GM19043 (cell line): ENCODE measurements around the gene ARHGAP6.

ENCODE experiments used
- ATAC-seq: cut with Tn5 transposase; IDR thresholded peaks from one replicate; pipeline ENCODE4 v1.9.1; 2021; ENCODE audit warnings: low read depth; ENCODE audit not compliant: unreplicated experiment

Gene ARHGAP6

DNA sequence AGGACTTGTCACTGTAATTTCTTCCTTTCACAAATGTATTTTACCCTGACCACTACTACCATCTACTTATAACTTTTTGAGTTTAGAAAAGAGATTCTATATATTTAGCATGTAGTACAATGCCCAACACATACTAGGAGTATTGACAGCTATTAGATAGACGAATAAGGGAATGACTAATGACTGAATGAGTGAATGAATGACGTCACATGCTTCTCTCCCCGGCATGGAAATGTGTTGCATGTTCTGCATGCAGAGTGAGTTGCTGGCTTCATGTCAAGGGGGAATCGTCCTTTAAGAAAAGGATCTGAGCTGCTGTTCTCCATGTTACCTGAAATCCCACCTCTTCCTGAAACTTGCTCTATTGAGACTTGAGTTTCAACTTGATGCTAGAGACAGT, 459.9 kb downstream of the ARHGAP6 start:
- no peak for ATAC-seq

DNA sequence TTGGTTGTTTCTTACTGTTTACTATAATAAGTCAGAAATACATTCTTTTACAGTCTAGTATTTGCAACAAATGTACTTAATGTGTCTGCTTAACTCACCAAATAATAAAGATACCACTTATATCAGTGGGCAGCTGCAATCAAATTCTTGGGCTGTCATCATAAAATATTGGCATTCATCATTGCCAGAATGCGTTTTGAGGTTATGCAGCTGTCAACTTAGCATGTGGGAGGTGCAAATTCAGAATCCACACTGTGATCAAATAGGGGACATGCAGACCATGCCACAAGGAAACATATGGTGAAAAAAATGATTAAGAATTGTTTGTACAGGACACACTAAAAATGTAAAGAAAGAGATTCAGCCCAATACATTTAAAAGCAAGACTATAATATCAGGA, 468.0 kb downstream of the ARHGAP6 start:
- ATAC-seq = no peak

DNA sequence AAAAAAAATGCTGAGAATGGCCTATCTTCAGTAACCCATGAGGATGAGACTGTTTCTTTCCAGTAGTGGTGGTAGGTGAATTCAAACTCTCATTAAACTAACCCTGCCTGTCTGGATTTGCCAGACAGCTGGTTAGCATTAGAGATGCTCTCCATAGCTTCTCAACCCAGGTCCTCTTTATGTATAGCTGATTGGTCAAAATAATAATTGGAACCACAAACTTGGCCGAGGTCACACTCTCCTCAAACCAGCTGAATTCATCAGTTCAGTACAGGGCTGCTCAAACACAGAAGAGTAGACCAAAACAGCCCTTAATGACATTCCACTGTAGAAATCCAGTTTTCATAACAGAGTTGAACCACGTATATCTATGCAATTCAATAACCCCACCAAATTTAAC, 469.2 kb downstream of the ARHGAP6 start:
- ATAC-seq = no peak

DNA sequence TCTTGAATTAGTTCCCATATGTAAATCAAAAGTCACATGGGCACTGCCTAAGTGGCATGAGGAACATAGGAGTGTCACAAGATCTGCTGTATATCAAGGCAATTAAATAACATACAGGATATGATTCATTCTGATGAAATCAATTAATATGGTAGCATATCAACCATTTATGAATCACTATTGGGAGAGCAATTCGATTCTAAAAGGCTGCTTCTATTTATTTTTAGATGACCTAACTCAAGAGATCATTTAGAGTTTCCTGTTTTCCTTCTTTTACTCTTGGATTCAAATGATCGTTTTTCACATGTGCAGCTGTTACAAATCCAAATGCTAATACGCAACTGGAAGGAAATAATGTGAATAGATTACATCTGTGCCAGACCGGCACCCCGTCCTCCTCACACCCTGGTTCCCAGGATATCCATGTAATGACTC, 472.7 kb downstream of the ARHGAP6 start:
- ATAC-seq = no peak

DNA sequence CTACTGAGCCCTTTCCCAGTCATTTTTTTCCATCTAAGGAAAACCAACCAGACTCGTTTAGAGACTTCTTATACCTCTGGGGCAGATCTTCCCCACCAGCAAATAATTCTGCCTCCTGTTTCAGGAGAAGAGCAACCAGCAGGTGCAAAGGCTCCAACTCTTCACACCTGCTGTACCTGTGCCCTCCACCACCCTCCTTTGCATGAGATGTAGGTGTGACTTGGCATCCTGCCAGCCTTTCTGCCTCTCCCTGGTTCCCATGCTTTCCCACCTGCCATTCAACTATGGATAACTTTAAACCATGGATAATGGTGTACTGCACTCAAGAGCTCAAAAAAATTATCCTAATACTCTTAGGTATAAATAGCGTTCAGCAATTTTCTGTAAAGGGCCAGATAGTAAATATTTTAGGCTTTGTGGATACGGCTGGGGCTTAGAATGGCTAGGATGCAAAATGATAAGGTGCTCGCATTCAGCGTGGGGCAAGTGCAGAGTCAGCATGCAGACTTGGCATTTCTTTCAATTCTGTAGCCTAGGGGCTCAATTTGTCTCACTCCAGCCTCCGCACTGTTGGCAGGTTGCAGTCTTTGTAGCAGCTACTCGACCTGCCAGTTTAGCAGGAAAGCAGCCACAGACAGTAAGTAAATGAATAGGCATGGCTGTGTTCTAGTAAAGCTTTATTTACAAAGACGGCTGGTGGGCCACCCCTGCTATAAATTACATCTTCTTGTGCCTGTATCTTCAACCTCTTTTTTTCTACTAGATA, 474.8 kb downstream of the ARHGAP6 start:
- no peak for ATAC-seq

DNA sequence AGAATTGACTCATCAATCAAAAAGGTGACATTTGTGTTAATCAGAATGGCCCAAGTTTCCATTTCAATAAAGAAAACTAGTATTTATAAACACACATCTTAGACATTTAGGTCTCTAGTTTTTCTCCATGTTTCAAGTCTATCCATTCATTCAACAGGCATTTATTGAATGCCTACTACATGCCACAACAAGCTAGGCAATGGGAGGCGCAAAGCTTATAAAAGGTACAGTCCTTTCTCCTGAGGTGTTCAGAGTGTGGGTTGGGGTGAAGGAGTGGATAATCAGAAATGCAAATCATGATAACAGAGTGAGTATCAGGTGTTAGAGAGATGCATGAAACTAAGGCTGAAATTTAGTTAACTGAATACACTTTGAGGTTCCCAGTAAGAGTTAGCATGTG, 476.6 kb downstream of the ARHGAP6 start:
- ATAC-seq = no peak

DNA sequence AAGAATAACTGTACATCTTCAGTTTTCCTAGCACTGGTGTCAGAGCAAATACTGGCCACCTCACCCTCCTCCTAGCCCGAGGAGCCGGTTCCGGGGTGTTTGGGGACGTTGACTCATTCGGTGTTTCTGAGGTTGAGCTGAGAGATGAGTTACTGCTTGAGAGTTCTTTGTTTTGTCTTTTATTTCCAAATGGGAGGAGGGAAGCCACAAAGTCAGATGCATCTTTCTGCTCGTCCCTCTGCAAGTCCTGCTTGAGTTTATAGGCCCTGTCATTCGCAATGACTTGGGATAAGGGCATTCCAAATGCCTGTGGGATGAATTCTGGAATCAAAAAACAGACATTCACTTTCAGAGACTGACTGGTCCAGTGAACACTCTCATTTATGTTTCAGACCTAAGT, 477.1 kb downstream of the ARHGAP6 start:
- ATAC-seq = no peak

DNA sequence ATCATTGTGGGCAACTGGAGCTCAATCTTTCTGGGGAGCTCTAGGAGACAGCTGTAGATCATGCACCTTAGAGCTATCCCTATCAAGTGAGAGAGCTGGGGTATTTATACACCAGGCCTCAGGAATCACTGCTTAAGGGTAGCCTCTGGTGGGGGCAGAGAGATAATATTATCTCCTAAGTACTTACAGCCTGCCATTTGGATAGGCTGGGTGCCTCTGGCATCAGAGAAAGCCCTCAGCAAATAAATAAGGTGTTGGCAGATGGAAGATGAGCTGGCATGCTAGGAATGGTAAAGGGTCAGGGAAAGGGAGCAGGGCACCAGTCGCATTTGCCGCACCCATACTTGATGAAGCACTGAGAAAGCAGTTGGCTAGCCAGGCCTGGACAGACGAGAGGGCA, 478.7 kb downstream of the ARHGAP6 start:
- no peak for ATAC-seq

DNA sequence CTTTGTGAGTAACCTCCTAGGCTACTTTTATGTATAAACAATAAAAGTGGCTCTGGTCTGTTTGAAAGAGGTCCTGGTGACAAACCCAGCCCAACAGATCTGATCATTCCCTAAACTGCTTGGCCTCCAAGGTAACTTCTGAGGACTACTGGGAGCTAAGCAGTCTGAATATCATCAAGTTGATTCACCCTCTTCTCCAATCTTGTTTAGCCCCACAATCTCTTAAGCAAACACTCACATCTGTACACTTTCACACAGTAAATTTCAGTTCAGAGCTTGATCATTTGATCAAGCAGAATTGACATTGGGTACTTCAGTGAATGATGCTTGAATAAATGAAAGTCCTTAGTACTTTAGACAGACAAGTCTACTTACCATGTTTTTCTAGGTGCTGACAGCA, 479.9 kb downstream of the ARHGAP6 start:
- ATAC-seq = no peak

DNA sequence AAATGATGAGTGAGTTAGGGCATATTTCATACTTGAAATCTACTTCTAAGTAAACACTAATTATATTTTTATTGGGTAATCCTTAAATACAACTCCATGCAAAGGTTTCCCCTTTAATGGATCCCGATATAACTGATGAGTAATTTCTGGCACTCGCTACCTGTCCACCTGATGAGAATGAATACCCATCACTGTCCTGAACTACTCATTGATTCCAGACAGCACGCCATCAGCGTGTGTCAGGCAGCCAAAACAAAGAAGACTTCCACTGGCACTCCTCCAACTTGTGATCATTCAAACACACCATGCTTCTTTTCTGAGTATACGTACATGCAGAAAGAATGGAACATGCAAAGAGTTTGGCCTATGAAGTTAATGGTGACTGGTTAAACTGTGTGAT, 485.1 kb downstream of the ARHGAP6 start:
- no peak for ATAC-seq

DNA sequence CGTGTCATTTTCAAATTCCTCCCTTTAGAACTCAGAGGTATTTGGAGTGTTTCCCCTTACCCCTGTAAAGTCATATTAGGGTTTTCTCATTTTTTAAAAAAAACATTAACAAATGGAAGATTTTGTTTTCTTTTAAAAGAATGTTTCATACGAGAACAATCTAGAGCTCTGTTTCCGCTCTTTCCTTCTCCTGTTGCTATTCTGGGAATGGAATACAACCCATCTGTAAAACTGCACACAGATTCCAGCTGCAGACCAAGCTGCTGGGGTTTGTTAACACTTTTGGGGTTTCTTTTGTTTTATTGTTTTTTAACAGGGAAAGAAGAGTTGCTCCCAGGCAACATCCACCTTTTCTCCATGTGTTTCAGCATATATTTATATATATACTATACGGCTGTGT, 493.3 kb downstream of the ARHGAP6 start:
- no peak for ATAC-seq

DNA sequence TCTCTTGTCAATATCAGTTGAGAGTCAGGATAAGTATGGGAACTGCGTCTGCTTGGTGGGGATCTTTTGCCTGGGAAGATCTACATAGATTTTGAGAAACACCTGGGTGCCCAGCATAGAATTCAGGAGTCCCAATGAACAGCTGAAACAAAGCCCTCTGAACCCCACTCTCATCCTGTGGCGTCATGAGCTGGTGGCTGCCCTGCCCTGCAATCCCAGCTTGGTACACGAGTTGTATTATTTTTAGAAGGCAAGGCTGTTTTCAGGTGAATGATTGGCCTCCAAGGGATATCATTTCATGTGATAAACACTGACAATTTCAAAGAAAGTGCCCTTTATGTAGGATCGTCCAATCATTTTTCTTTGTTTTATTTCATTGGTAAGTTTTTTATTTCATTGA, 493.8 kb downstream of the ARHGAP6 start:
- no peak for ATAC-seq

DNA sequence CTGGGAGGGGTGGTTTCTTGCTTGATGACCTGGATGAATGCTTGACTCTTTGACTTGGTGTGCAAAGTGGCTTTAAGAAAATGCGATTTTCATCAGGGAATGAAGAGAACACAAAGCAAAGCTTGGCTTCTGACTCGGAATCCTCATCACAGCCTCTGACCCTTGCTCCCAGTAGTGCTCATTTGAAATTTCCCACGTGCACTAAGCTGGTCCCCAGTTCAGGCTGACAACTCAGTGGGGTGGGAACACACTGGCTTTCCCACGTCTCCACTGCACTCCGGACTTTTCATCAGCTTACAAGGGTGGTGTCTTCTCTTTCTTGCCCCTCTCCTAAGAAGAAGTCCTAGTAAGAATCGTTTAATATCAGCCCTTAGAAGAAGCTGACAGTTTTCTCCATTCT, 501.3 kb downstream of the ARHGAP6 start:
- no peak for ATAC-seq

DNA sequence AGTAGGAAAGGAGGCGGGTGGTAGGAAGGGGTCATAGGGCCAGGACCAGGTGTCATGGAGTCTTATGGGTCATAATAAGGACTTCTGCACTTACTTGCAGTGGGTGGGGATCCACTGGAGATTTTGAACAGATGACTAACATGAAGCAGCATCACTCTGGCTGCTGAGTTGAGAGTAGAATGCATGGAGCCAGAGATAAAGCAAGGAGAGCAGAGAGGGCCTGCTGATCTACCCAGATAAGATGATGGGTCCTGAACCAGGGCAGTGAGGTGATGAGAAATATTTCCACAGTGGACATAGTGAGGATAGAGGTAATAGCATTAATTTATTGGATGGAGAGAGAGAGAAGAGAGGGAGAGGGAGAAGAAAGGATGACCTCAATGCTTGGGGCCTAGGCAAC, 506.6 kb downstream of the ARHGAP6 start:
- ATAC-seq = no peak

DNA sequence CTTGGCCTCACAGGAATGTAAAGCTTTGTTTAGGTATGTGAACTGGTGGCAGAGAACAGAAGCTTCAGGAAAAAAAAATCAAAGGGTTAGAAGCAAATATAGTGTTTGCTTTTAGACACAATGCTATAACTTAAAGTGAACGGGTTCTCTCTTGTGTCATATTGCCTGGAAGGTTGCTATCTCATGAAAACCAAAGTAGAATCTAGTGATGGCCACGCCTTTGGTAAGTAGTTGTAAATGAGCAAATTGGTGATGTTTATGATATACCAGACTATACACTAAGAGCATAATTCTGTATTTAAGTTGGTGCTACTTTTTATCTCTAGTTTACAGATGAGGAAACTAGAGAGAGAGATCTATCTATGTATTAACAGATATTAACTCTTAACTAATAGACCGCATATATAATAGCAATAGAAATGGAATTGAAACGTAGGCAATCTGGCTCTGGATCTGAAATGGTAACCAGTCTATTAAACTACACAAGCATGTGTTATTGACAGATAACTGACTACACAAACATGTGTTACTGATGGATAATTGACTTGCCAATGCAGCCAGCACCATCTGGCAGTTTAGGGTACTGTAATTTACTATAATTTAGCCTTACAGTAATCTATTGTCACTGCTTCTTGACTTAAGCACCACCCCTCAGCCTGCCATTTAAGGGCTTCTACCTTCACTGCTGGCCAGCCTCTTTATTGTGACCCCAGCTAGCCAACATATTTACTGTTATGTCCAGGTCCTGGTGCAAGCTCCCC, 513.7 kb downstream of the ARHGAP6 start:
- no peak for ATAC-seq

DNA sequence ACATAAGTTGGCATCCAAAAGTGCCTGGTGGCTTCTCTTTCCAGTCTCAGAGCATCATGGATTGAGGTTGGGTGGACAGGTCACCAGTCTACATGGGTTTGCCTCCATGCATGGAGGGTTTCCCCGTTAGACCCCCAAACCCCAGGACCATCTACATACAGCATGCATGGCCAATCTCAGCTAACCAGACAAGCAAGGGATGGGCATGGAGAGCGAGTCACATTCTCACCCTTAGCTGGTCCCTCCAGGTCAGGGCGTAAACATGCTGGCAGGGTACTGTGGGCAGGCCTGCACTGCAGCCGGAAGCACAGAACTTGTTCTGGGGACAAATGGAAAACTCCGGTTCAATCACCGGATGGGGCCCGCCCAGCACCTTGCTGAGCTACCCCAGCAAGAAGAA, 517.3 kb downstream of the ARHGAP6 start:
- ATAC-seq = no peak

DNA sequence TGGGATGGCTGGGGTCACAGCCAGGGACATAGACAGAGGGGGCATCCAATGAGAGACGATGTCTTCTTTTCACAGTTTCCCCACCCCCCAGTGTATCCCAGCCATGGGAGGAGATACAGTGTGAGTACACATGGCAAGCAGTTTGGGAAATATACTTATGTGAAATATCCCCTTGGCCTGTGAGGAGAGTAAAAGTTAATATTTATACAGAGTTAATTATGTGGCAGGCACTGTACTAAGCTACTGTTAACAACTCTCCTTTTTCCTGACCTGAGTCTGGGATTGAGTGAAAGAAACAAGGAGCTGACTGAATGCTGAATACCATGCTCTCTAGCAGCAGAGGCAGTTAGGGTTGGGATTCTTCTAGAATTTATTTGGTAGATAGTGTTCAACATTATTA, 519.3 kb downstream of the ARHGAP6 start:
- no peak for ATAC-seq

DNA sequence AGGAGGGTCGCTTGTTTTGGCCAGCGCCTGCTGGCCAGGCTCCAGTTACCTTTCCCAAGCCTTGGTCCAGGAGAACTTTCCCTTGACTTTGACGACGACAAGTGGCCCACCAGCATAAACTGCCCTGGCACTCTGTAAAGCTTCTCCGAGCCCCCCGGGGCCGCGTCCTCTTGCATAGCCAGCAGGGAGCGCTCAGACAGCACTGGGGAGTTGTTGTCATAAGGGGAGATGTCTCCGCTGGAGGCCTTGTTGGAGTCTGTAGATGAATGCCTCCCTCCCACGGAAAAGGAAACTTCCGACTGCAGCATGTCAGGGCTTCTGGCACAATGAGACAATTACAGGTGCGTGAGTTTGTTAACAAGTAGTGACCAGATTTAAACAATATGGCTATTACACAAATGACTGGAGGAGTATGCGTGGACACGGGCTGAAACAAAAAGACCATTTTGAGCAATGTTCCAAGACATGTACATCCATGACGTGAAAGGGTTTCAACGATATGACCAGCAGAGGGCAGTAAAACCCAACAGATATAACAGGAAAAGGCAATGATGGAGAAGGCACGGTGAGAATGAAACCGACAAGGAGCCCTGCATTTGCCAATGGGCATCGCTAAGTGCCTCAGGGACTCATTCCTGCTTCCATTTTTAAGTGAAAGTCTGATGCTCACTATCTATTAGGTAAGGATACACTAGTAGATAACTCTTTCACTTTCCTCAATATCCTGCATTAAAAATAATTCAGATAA, 521.6 kb downstream of the ARHGAP6 start:
- no peak for ATAC-seq

DNA sequence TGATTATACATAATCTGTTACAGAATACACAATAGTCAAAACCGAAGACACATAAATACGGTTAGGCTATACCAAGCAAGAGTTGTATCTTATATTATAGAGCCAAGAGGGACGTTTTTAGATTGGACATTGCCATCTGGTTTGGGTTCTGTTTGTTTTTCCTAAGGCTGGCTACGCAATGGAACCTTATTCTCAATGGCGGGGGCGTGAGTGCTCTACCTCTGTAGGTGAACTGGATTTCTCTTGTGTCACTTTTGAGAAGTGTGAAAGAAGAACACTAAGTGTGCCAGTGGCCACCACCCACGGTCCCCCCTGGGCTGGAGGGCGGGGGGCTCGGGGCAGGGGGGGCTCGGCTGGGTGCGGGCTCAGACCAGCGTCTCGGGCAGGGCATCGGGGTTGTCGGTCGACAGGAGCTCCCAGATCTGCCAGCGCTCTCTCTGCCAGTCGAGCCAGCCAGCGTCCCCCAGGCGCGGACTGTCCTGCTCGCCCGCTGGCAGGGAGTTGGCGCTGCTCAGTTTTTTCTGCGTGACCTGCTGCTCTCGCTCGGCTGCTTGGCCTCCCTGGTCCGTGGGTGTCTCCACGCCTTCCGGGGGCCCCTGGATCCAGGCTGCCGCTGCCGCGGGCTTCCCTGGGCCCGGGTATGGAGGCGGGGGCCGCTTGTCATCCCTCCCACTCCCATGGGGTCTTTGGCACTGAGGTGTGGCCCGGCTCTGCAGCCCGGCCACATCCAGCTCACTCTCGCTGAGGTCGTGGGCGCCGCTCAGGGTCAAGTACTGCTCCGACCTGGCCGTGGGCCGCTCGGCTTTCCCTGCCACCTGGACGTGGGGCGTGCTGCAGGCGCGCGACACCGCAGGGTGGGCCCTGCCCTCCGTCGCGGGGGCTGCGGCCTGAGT, 527.0 kb downstream of the ARHGAP6 start:
- ATAC-seq = no peak

DNA sequence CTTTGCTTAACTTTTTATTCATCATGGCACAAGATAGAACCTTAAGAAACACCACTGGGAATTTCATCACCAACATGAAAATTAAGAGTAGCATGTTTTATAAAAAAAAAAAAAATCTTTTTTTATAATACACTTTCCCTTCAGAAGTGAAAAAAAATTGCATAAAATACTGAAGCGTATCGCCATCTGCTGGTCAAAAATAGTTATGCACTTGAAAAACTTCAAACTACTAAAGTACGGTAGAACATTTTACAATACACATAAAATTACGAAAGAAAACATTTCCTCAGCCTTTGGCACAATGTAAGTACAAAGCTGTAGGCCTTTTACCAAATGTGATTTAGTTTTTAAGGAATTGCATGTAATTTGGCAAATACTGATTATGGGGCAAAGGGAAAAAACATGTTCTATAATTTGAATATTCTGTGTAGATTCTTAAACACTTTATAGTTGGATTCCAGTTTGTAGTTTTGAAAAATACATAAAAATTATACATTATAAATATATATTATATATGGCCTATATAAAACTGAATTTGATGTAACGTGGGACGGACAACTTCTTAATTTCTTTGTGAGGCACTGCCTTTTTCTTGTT, 528.1 kb downstream of the ARHGAP6 start:
- ATAC-seq = no peak
